Fibroblast of skin of right biceps (primary cell): ENCODE measurements around the gene FHOD1.

ENCODE experiments used
- DNase-seq: peaks from one replicate; pipeline ENCODE4 v3.0.0-alpha.2; 2013

FHOD1 gene

GRCh38 chr16:67206129-67206837 is 41.0 kb downstream of the FHOD1 start:
- DNase-seq: no peak

- DNase-seq: no peak
These were observed 43.2 kb downstream of the FHOD1 start for GRCh38 chr16:67204076-67204475.

- no peak for DNase-seq
These were observed 44.3 kb downstream of the FHOD1 start for GRCh38 chr16:67202956-67203493.

GRCh38 chr16:67202426-67202825 is 44.9 kb downstream of the FHOD1 start:
- no peak for DNase-seq

GRCh38 chr16:67201411-67202345 is 45.6 kb downstream of the FHOD1 start:
- no peak for DNase-seq

GRCh38 chr16:67200491-67200890 is 46.8 kb downstream of the FHOD1 start:
- no peak for DNase-seq

- no peak for DNase-seq
These were observed 47.5 kb downstream of the FHOD1 start for GRCh38 chr16:67199808-67200198.

- DNase-seq: no peak
These were observed 48.1 kb downstream of the FHOD1 start, which contains the start of gene ELMO3 for GRCh38 chr16:67199011-67199807. TSS of gene ELMO3 (plus strand) at chr16:67199131. CDS start at chr16:67199327, 196 bp downstream.

- DNase-seq: peak; percentile 39
These were observed 49.0 kb downstream of the FHOD1 start for GRCh38 chr16:67198238-67198734.

- DNase-seq: no peak
These were observed 49.6 kb downstream of the FHOD1 start for GRCh38 chr16:67197704-67198103.

- no peak for DNase-seq
These were observed 50.4 kb downstream of the FHOD1 start for GRCh38 chr16:67196881-67197280.

- no peak for DNase-seq
These were observed 51.6 kb downstream of the FHOD1 start for GRCh38 chr16:67195676-67196075.

GRCh38 chr16:67194260-67194659 is 53.0 kb downstream of the FHOD1 start:
- no peak for DNase-seq

GRCh38 chr16:67193536-67193935 is 53.7 kb downstream of the FHOD1 start:
- no peak for DNase-seq

- DNase-seq: no peak
These were observed 54.4 kb downstream of the FHOD1 start for GRCh38 chr16:67192781-67193361.

- peak; percentile 91 for DNase-seq
These were observed 55.1 kb downstream of the FHOD1 start, which contains the start of gene E2F4 for GRCh38 chr16:67191995-67192681. TSS of gene E2F4 (plus strand) at chr16:67192155. CDS start at chr16:67192228, 73 bp downstream.

- no peak for DNase-seq
These were observed 55.8 kb downstream of the FHOD1 start for GRCh38 chr16:67191411-67191994.

GRCh38 chr16:67190448-67191399 is 56.6 kb downstream of the FHOD1 start:
- DNase-seq: no peak

GRCh38 chr16:67190041-67190440 is 57.2 kb downstream of the FHOD1 start, which contains the start of gene EXOC3L1:
TSS of gene EXOC3L1 (minus strand) at chr16:67190136. CDS start at chr16:67189676, 460 bp downstream.
- DNase-seq: no peak

GRCh38 chr16:67188798-67189197 is 58.5 kb downstream of the FHOD1 start:
- no peak for DNase-seq
